ENCODE results near the gene PRR3. TPM values are rescaled to one million over a fixed set of nuclear protein-coding genes. Genes with fewer than 3 reads are reported as not detected.

The PRR3 gene
- total RNA-seq, 1 experiment from 2014 or later, result 16.5 TPM

DNA sequence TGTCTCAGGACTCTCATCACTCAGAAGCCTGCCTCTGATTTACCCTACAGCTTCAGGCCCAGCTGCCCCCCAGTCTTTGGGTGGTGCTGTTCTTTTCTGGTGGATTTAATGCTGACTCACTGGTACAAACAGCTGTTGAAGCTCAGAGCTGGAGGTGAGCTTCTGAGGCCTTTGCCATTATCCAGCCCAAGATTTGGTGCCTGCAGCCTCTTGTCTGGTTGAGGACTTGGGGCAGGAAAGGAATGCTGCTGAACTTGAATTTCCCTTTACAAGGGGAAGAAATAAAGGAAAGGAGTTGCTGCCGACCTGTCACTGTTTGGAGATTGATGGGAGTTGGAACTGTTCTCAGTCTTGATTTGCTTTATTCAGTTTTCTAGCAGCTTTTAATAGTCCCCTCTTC is 33.9 kb downstream of the PRR3 start:
- Histone ChIP-seq H3K27me3 (ENCODE audit: control insufficient read depth, insufficient read depth, low read length) (no peaks in the 10 kb centered on the region), H3K36me3 (ENCODE audit: control insufficient read depth, insufficient read depth, low read length) (peaks cover 18% of the 10 kb centered on the region; the same call in 1 of the 2 replicates), H3K4me1 (ENCODE audit: control insufficient read depth, insufficient read depth, low read length) (no peaks in the 10 kb centered on the region), H3K9me3 (ENCODE audit: control insufficient read depth, insufficient read depth, low read depth, low read length) (no peaks in the 10 kb centered on the region), H3K4me3 (ENCODE audit: low read depth in 2 of 2, low read length in 2 of 2) (no peak overlapping the region), H3K27ac (ENCODE audit: low read length) (no peak overlapping the region)
- POLR2A ChIA-PET, result no interaction called here
- in situ Hi-C loops (cut with HindIII; ENCODE audit: low pct_unique_long_range_greater_than_20kb, low sequenced_read_pairs), result no loop called here
- no peak for ATAC-seq
- CTCF ChIA-PET, result no interaction called here
- TF ChIP-seq POLR2AphosphoS5 (IDR thresholded peaks at IDR 0.05; ENCODE audit: low read depth, low read length) (no peak), CTCF (IDR thresholded peaks at IDR 0.05) (no peak), SIN3A (IDR thresholded peaks at IDR 0.05; ENCODE audit: borderline replicate concordance, insufficient read depth, low read depth, low read length) (no peak), TCF7L2 (IDR thresholded peaks at IDR 0.05; ENCODE audit: low read depth, low read length) (no peak)
- TF ChIP-seq, protein P1, sequence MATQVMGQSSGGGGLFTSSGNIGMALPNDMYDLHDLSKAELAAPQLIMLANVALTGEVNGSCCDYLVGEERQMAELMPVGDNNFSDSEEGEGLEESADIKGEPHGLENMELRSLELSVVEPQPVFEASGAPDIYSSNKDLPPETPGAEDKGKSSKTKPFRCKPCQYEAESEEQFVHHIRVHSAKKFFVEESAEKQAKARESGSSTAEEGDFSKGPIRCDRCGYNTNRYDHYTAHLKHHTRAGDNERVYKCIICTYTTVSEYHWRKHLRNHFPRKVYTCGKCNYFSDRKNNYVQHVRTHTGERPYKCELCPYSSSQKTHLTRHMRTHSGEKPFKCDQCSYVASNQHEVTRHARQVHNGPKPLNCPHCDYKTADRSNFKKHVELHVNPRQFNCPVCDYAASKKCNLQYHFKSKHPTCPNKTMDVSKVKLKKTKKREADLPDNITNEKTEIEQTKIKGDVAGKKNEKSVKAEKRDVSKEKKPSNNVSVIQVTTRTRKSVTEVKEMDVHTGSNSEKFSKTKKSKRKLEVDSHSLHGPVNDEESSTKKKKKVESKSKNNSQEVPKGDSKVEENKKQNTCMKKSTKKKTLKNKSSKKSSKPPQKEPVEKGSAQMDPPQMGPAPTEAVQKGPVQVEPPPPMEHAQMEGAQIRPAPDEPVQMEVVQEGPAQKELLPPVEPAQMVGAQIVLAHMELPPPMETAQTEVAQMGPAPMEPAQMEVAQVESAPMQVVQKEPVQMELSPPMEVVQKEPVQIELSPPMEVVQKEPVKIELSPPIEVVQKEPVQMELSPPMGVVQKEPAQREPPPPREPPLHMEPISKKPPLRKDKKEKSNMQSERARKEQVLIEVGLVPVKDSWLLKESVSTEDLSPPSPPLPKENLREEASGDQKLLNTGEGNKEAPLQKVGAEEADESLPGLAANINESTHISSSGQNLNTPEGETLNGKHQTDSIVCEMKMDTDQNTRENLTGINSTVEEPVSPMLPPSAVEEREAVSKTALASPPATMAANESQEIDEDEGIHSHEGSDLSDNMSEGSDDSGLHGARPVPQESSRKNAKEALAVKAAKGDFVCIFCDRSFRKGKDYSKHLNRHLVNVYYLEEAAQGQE (IDR thresholded peaks at IDR 0.05; ENCODE audit: insufficient read depth in 1 of 2, low read depth in 2 of 2, low read length in 1 of 2), result no peak
- no TSS peak for BruUV-seq (replicated peaks)
- intact Hi-C loops (cut with micrococcal nuclease; ENCODE audit: unreplicated experiment), result no loop called here
- DNase-seq (ENCODE audit: low read depth, low spot score), result no peak

GRCh38 chr6:30592287-30592686 is 35.2 kb downstream of the PRR3 start:
- no peaks in the 10 kb centered on the region for H3K4me1 ChIP-seq (ENCODE audit: control insufficient read depth, insufficient read depth, low read length)
- no peaks in the 10 kb centered on the region for H3K9me3 ChIP-seq (ENCODE audit: control insufficient read depth, insufficient read depth, low read depth, low read length)
- POLR2A ChIA-PET, result no interaction called here
- no peak for ATAC-seq
- H3K36me3 ChIP-seq (ENCODE audit: control insufficient read depth, insufficient read depth, low read length), result peaks cover 11% of the 10 kb centered on the region; the same call in 1 of the 2 replicates
- H3K4me3 ChIP-seq (ENCODE audit: low read depth in 2 of 2, low read length in 2 of 2), result no peak overlapping the region
- H3K27ac ChIP-seq (ENCODE audit: low read length), result no peak overlapping the region
- no TSS peak for BruUV-seq (replicated peaks)
- intact Hi-C loops (cut with micrococcal nuclease; ENCODE audit: unreplicated experiment) (no loop called here), in situ Hi-C loops (cut with HindIII; ENCODE audit: low pct_unique_long_range_greater_than_20kb, low sequenced_read_pairs) (no loop called here)
- TF ChIP-seq POLR2AphosphoS5 (IDR thresholded peaks at IDR 0.05; ENCODE audit: low read depth, low read length) (no peak), CTCF (IDR thresholded peaks at IDR 0.05) (no peak), SIN3A (IDR thresholded peaks at IDR 0.05; ENCODE audit: borderline replicate concordance, insufficient read depth, low read depth, low read length) (no peak), TCF7L2 (IDR thresholded peaks at IDR 0.05; ENCODE audit: low read depth, low read length) (no peak)
- TF ChIP-seq, protein P1 (IDR thresholded peaks at IDR 0.05; ENCODE audit: insufficient read depth in 1 of 2, low read depth in 2 of 2, low read length in 1 of 2), result no peak
- DNase-seq (ENCODE audit: low read depth, low spot score), result no peak
- CTCF ChIA-PET, result no interaction called here
- no peaks in the 10 kb centered on the region for H3K27me3 ChIP-seq (ENCODE audit: control insufficient read depth, insufficient read depth, low read length)

All from Panc1 (cell line).